Testis (tissue), 3 donors: ENCODE measurements around the gene GNLY. TPM values are rescaled to one million over a fixed set of nuclear protein-coding genes. Genes with fewer than 3 reads are reported as not detected.

Experiments
- DNase-seq: peaks from one replicate; pipeline ENCODE4 v3.0.0-alpha.2; 2019
- H3K27ac ChIP-seq, 2 donors: fragments of 200-600 bp; sonication (generic); one replicate each; pipeline ENCODE4 v1.5.1; 2019
- H3K27me3 ChIP-seq: fragments of 200-600 bp; sonication (generic); one replicate; pipeline ENCODE4 v1.5.1; 2019
- H3K36me3 ChIP-seq: fragments of 200-600 bp; sonication (generic); one replicate; pipeline ENCODE4 v1.5.1; 2017; ENCODE audit warnings: low read depth; ENCODE audit errors: missing control alignments
- H3K4me1 ChIP-seq: fragments of 200-600 bp; sonication (generic); one replicate; pipeline ENCODE4 v1.5.1; 2019
- H3K4me3 ChIP-seq, 2 donors: fragments of 200-600 bp; sonication (generic); one replicate each; pipeline ENCODE4 v1.5.1; 2017 to 2019
- H3K9me3 ChIP-seq: fragments of 200-600 bp; sonication (generic); one replicate; pipeline ENCODE4 v1.5.1; 2017
- POLR2A ChIP-seq: fragments of 450-650 bp; IDR thresholded peaks from one replicate; pipeline ENCODE4 v1.6.1; 2017; ENCODE audit warnings: antibody characterized with exemption, mild to moderate bottlenecking, moderate library complexity
- WGBS, 2 donors: methylation state at CpG; one replicate each; pipeline ENCODE4 v1.1.5; 2018; 5-methylcytosine and 5-hydroxymethylcytosine counted together
- intact Hi-C: fragments of 100-400 bp; cut with DNase I; formaldehyde crosslinking; loops from one replicate; pipeline ENCODE4 v1.15.1; 2023; ENCODE audit warnings: low total_unique reads
- polyA plus RNA-seq: library from polyadenylated mRNA; stranded (reverse); fragments of 350-450 nt; fragmentation: Illumina TruSeq; extraction: RNeasy Lipid Tissue Mini Kit (QIAGEN cat#74804); gene quantifications from one replicate; pipeline ENCODE4 v1.2.3, GENCODE V29; 2014; ENCODE audit warnings: low read depth, low replicate concordance; ENCODE audit not compliant: insufficient read depth
- total RNA-seq, 2 donors: library from RNA; depleted of rRNA; stranded (reverse); fragments of >200 nt; gene quantifications; one replicate each; pipeline ENCODE4 v1.2.3, GENCODE V29; 2016
- TF ChIP-seq, protein P1 (sequence below), 3 experiments: fragments of 450-650 bp in 2 of 3; fragments of 200-600 bp in 1 of 3; sonication (generic) in 1 of 3; IDR thresholded peaks; one replicate each; pipeline ENCODE4 v1.5.1; 2016 to 2019; ENCODE audit warnings: antibody characterized with exemption in 3 of 3, mild to moderate bottlenecking in 2 of 3, moderate library complexity in 1 of 3

The GNLY gene
- total and polyA plus RNA-seq, 3 donors from 2014 or later = 0.43 to 2.6 (median 2.2) TPM

DNA sequence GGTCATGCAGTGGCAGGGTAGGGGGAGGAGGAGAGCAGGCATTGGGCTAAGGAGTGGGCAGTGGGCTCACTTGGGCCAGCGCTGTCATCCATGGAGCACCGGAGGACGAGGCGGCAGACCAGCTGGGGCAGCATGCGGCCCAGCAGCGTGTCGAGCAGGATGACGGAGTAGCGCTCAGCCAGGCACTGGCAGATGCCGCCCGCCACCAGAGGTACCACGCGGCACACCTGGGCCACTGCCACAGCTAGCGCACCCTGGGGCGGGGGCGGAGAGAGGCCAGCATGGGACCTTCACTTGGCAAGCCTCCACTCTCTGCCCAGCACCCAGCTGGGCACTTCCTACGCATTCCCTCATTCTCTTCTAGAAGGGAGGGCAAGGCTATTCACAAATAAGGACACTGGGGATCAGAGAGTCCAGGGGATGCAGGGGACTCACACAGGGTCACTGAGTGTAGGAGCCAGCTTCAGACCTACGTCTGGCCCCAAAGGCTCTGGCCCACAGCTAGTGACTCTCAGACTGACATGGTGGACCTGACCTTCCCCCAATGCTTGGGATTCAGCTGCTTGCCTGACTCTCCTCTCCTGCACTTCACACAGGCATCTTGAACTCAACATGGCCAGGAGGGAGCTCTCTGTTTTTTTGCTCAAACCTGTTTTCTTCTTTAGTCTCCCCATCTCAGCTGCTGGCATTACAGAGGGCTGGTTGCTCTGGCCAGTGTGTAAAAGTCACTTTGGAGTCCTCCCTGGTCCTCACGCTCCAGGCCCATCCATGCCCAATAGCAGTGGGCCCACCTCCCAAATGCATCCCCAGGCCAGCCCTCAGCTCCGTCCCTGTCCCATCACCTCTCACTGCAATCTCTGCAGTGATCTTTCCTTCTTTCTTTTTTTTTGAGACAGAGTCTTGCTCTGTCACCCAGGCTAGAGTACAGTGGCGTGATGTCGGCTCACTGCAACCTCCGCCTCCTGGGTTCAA, 30.3 kb upstream of the GNLY start:
- WGBS, 2 donors = 93 to 94% methylated on average over 14 to 22 of the region's 23 CpGs
- H3K9me3 ChIP-seq = no peaks in the 10 kb centered on the region
- no peak for DNase-seq
- no peaks in the 10 kb centered on the region for H3K36me3 ChIP-seq
- intact Hi-C loops = no loop called here
- H3K27me3 ChIP-seq = no peaks in the 10 kb centered on the region
- no peak overlapping the region for H3K4me3 ChIP-seq
- TF ChIP-seq POLR2A = no peak
- TF ChIP-seq, protein P1, sequence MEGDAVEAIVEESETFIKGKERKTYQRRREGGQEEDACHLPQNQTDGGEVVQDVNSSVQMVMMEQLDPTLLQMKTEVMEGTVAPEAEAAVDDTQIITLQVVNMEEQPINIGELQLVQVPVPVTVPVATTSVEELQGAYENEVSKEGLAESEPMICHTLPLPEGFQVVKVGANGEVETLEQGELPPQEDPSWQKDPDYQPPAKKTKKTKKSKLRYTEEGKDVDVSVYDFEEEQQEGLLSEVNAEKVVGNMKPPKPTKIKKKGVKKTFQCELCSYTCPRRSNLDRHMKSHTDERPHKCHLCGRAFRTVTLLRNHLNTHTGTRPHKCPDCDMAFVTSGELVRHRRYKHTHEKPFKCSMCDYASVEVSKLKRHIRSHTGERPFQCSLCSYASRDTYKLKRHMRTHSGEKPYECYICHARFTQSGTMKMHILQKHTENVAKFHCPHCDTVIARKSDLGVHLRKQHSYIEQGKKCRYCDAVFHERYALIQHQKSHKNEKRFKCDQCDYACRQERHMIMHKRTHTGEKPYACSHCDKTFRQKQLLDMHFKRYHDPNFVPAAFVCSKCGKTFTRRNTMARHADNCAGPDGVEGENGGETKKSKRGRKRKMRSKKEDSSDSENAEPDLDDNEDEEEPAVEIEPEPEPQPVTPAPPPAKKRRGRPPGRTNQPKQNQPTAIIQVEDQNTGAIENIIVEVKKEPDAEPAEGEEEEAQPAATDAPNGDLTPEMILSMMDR (IDR thresholded peaks at IDR 0.05) = no peak
- peaks cover 4% of the 10 kb centered on the region for H3K4me1 ChIP-seq
- no peak overlapping the region for H3K27ac ChIP-seq

DNA sequence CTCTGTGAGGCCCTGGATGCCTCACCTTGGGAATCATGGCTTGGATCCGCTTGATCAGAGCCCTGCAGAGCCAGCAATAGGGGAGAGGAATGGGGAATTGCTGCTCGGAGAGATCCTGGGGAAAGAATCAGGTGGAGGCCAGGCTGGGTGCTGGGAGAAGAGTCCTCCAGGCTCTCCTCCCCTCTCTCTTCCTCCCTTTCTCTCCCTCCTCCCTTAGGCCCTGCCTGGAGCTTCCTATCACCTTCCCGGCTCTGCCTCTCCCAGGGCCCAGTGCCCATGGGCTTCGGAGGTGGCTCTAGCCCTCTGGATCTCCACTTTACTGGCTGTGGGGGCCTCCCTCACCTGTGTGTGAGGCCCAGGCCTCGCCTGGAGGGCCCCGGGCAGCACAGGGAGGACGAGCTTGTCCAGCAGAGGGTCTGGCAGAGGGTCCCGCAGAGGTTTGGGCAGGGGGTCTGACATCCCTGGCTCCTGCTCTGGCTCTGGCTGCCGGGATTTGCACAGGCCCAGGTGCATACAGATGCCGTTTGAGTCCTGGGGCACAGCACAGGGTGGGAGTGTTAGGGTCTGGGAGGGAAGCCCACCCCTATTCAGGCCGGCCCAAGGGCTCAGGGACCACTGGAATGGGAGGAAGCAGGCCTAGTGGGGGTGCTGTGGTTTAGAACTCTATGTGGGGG, 28.8 kb upstream of the GNLY start:
- Histone ChIP-seq H3K9me3 (no peaks in the 10 kb centered on the region), H3K4me3 (no peak overlapping the region), H3K36me3 (no peaks in the 10 kb centered on the region), H3K27me3 (no peaks in the 10 kb centered on the region), H3K27ac (no peak overlapping the region), H3K4me1 (peaks cover 4% of the 10 kb centered on the region)
- TF ChIP-seq, protein P1 (IDR thresholded peaks at IDR 0.05) = no peak
- no peak for TF ChIP-seq POLR2A
- no peak for DNase-seq
- WGBS, 2 donors = 85 to 89% methylated on average over 5 to 11 of the region's 11 CpGs
- intact Hi-C loops = no loop called here

DNA sequence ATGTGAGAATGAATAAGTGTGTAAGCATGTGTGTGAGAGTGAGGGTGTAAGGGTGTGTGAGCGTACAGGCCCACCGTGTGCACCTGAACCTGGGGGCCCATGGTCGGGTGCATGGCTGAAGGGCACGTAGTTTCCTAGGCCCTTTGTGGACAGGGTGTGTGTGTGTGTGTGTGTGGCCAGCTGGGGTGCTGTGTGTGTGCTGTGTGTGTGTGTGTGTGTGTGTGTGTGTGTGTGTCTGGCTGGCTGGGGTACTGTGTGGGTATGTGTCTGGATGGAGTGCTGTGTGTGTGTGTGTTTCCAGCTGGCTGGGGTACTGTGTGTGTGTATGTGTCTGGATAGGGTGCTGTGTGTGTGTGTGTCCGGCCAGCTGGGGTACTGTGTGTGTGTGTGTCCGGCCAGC, 28.1 kb upstream of the GNLY start:
- DNase-seq = no peak
- Histone ChIP-seq H3K4me3 (no peak overlapping the region), H3K27ac (no peak overlapping the region), H3K4me1 (peaks cover 3% of the 10 kb centered on the region), H3K9me3 (no peaks in the 10 kb centered on the region), H3K36me3 (no peaks in the 10 kb centered on the region), H3K27me3 (no peaks in the 10 kb centered on the region)
- intact Hi-C loops = no loop called here
- WGBS, 2 donors = 91 to 97% methylated on average over 5 to 6 of the region's 6 CpGs
- TF ChIP-seq, protein P1 (IDR thresholded peaks at IDR 0.05) = no peak
- TF ChIP-seq POLR2A = no peak

DNA sequence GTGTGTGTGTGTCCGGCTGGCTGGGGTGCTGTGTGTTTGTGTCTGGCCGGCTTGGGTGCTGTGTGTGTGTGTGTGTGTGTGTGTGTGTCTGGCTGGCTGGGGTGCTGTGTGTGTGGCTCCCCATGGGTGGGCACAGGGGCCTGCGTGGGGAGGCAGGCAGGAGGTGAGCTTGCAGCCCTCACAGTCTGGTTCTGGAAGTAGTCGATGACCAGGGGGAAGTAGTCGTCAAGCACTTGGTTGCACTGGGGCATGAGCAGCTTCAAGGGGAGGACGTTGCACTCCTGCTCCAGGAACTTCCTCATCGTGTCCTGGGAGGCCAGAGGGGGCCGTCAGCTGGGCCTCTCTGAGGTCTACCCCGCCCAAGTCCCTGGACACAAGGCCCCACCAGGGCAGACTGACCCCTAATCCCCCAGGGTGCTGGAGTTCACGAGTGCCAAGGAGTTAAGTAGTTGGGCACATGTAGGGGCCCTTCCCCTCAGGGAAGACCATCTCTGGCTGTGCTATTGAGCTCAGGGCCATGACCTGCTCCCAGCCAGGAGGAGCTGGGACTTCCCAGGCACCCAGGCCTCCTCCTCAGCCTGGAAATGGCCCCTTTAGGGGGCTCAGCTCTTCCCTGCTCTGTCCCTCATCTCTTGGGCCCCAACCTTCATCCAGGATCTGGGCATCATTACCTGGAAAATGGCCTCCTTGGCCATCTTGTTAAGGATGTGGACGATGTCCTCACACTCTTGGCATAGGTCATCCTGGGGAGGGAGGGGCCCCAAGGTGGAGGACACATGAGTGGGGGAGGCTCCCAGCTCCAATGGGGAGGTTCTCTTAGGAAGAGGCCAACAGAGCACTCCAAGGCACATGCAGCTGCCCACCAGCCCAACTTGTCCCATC, 27.5 kb upstream of the GNLY start:
- Histone ChIP-seq H3K4me1 (no peaks in the 10 kb centered on the region), H3K4me3 (no peak overlapping the region), H3K27ac (no peak overlapping the region), H3K36me3 (no peaks in the 10 kb centered on the region), H3K9me3 (no peaks in the 10 kb centered on the region), H3K27me3 (no peaks in the 10 kb centered on the region)
- no peak for DNase-seq
- TF ChIP-seq POLR2A = no peak
- TF ChIP-seq, protein P1 (IDR thresholded peaks at IDR 0.05) = no peak
- intact Hi-C loops = no loop called here
- WGBS, 2 donors = 76 to 81% methylated on average over 5 to 11 of the region's 11 CpGs
